Activated T-helper 1 cell treated with Interleukin-2 at 50 U/mL for 16 hours (primary cell): ENCODE data around the gene TSPAN12.
"Not testable (repeated sequence)": the region's sequence is repeated elsewhere in the genome, so short reads cannot be mapped to it uniquely, and the experiment has no call there.

Source experiments
- DNase-seq: peaks from one replicate; pipeline ENCODE4 v3.0.0-alpha.2; 2020; ENCODE audit warnings: low read depth

Gene TSPAN12

GRCh38 chr7:120805636-120806388 lies 52.1 kb downstream of the TSPAN12 start:
- peak; percentile 1 for DNase-seq

- DNase-seq: no peak
Observed at GRCh38 chr7:120802751-120803150, 55.2 kb downstream of the TSPAN12 start.

- no peak for DNase-seq
Observed at GRCh38 chr7:120799813-120800475, 58.0 kb downstream of the TSPAN12 start.

- no peak for DNase-seq
Observed at GRCh38 chr7:120799147-120799546, 58.8 kb downstream of the TSPAN12 start.

GRCh38 chr7:120797026-120797645 lies 60.8 kb downstream of the TSPAN12 start:
- no peak for DNase-seq

- DNase-seq: no peak
Observed at GRCh38 chr7:120794106-120794729, 63.7 kb downstream of the TSPAN12 start.

- no peak for DNase-seq
Observed at GRCh38 chr7:120793213-120793936, 64.6 kb downstream of the TSPAN12 start.

GRCh38 chr7:120792861-120793130 lies 65.1 kb downstream of the TSPAN12 start:
- no peak for DNase-seq

GRCh38 chr7:120792091-120792860 lies 65.7 kb downstream of the TSPAN12 start:
- DNase-seq: peak; percentile 33

GRCh38 chr7:120785095-120785494 lies 72.8 kb downstream of the TSPAN12 start:
- no peak for DNase-seq

- DNase-seq: no peak
Observed at GRCh38 chr7:120783721-120784120, 74.2 kb downstream of the TSPAN12 start.

GRCh38 chr7:120783273-120783672 lies 74.7 kb downstream of the TSPAN12 start:
- DNase-seq: no peak

- DNase-seq: not testable (repeated sequence)
Observed at GRCh38 chr7:120781924-120782323, 76.0 kb downstream of the TSPAN12 start.

- no peak for DNase-seq
Observed at GRCh38 chr7:120780938-120781337, 77.0 kb downstream of the TSPAN12 start.

GRCh38 chr7:120780451-120780850 lies 77.5 kb downstream of the TSPAN12 start:
- DNase-seq: not testable (repeated sequence)

GRCh38 chr7:120779078-120779477 lies 78.9 kb downstream of the TSPAN12 start:
- DNase-seq: not testable (repeated sequence)

- no peak for DNase-seq
Observed at GRCh38 chr7:120775755-120776154, 82.2 kb downstream of the TSPAN12 start.

- DNase-seq: no peak
Observed at GRCh38 chr7:120774481-120774880, 83.5 kb downstream of the TSPAN12 start.

GRCh38 chr7:120770206-120770605 lies 87.7 kb downstream of the TSPAN12 start:
- DNase-seq: no peak

GRCh38 chr7:120760851-120761250 lies 97.1 kb downstream of the TSPAN12 start:
- no peak for DNase-seq

GRCh38 chr7:120760050-120760449 lies 97.9 kb downstream of the TSPAN12 start:
- no peak for DNase-seq
